OCI-LY3 (cell line): ENCODE results near the gene RPS6KA2.

Source experiments
- CTCF ChIP-seq: fragments of 200-600, 300-600 bp; sonication (generic); IDR thresholded peaks from 2 replicates; pipeline ENCODE4 v1.5.1; 2014; ENCODE audit warnings: antibody characterized with exemption, low read length, low read depth
- EZH2phosphoT487 ChIP-seq: fragments of 200-600 bp; shearing (Covaris generic); IDR thresholded peaks from 2 replicates; pipeline ENCODE4 v1.6.1; 2018; ENCODE audit warnings: antibody characterized with exemption, mixed run types, low read depth

GRCh38 chr6:166615059-166615770, 11.8 kb downstream of the RPS6KA2 start:
- TF ChIP-seq CTCF (no peak), EZH2phosphoT487 (no peak)
